NOMO-1 treated with dmso at 0.1 percent for 144 hours (cell line): ENCODE data around the gene NSD2.

Experiments used
- DNase-seq: peaks from one replicate; lab custom pipeline; 2025; ENCODE audit not compliant: unreplicated experiment; lab: John Stamatoyannopoulos, UW

The NSD2 gene

DNA sequence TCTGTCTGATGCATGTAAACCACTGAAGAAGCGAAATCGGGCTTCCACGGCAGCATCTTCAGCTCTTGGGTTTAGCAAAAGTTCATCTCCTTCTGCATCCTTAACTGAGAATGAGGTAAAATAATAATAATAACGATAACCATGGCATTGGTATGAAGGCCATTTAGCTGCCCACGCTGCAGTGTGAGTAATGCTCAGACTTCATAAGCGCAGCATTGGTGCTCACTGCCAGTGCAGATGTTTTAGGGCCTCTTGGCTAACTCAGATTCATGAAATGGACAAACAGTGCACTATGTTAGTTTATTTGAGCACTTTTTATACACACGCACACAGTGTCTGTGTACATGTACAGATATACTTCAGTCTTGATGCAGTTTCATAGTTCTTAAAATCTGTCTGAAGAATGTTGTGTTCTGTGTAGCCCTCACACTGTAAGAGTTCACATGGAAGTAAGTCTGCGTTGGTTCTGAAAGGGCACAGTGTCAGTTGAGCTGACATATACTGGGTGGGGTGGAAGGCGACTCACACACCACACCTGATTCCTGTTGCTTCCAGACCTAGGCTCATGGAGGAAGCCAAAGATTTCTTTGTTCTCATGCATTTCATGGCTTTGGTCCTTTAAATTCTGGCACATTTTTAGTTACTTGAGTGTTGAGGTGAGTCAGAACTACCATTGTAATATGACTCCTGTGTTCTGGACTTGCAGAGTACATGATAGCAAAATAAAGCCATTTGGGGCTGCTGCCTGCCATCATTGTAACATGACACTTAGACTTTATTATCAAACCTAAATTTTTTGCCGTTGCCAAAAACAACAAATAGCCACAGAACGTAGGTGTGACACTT, 68.7 kb downstream of the NSD2 start:
- DNase-seq = no peak

DNA sequence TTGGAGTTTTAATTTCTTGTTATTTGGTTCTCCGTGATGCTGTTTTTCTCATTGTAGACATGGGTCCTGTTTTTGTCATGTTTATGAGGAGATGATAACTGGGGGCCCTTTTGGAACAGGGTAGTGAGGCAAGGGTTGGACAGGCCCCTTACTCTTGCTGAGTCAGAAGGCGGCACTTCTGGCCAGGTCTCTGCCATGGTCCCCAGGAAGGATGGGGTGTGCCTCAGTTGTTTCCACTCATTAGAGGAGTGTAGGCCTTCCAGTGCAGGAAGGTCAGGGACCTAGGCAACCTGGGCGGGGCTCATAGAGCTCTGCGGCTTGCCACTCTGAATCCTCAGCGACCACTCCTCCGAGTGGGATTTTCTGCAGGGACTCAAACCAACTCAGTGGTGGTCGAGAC, 69.4 kb downstream of the NSD2 start:
- no peak for DNase-seq

GRCh38 chr4:1943928-1944327, 72.7 kb downstream of the NSD2 start:
- no peak for DNase-seq

GRCh38 chr4:1945124-1945895, 74.1 kb downstream of the NSD2 start:
- no peak for DNase-seq

DNA sequence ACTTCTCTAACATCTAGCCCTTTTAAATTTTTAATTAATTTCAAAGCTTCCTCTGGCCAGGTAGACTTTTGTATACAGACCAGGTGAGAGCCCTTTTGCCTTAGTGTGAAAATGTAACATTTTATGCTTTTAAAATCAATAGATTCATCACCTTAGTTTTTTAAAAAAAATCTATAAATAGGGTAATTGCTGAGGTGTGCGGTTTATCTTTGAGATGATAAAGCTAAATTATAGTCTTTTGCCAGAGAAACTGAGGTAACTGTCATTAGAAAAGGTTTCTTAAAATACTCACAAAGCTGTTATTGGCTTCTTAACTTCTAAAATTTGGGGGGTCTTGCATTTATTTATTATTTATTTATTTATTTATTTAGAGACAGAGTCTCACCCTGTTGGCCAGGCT, 74.7 kb downstream of the NSD2 start:
- no peak for DNase-seq

DNA sequence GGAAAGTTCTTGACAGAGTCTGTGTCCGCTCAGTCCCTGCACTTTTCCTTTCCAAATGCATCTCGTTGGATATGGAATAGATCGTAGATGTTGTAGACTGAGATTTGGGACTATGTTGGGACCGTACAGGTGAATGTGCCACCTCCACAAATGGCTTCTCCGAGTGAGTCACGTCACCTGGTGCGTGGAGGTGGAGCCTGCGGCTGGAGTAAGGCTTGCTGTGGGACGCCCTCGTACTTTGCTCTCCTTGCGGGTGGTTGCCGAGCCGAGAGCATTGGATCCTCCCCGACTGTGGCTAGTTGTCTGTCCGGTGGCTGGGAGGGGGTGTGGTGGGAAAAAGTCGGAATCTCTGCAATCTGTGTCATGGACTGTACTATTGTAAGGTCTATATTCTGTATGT, 77.0 kb downstream of the NSD2 start:
- no peak for DNase-seq

DNA sequence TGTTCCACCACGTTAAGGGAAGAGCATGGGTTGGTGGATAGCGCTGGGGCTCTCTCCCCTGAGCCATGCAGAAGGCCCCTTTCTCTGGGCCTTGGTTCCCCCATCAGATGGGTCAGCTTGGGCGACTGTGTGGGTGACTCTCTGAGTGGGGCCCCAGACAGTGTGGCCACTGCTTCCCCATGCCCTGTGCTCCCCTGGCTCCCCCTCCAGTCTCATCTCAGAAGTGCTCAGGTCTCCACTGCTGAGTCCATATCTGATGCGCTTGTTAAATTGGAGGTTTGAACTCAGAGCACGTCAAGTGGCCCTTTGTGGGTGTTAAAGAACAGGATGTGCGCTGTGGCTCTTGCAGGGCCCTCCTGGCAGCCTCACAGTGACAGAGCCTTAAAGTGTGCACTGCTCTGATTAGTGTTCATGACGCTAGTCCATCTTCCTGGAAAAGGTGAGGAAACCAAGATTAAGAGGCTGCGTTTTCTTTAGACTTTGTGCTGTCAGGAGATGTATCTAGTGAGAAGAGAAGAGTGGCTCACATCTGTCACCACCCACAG, 77.8 kb downstream of the NSD2 start:
- DNase-seq = no peak

GRCh38 chr4:1950369-1950768, 79.2 kb downstream of the NSD2 start:
- no peak for DNase-seq

DNA sequence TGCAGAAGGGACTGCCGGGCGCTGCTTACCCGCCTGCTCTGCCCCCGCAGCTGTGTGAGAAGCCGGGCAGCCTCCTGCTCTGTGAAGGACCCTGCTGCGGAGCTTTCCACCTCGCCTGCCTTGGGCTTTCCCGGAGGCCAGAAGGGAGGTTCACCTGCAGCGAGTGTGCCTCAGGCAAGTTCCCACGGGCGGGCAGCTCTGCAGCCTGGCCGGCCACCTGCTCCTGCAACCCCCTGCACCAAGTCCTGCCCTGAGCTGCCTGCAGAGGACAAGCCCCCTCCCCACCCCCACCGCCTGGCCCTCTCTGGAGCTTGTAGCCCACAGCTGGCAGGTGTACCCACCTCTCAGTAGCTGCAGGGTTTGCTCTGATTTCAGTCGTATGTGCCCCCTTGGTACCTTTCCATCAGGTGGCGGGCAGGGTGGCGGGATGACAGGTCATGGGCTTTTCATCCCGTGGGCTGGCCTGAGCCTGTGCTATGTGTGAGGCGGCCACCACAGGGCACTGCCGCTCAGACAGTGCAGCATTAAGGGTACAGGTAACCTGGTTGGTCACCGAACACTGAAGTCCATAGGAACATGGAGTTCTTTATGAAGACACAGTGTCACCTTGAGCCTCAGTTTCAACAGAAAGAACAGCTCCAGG, 81.0 kb downstream of the NSD2 start:
- no peak for DNase-seq

- no peak for DNase-seq
These were observed 81.5 kb downstream of the NSD2 start for GRCh38 chr4:1952719-1953118.

DNA sequence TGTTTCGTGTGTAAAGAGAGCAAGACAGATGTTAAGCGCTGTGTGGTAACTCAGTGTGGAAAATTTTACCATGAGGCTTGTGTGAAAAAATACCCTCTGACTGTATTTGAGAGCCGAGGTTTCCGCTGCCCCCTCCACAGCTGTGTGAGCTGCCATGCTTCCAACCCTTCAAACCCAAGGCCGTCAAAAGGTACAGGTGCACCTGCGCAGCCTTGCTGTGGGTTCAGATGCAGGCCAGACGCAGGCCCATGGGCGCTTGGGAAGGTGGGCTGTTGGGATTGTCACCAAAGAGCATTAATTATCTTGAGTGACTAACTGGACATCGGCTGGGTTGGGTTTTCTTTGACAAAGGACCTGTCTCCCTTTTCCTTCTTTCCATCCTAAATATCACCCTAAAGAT, 82.1 kb downstream of the NSD2 start:
- no peak for DNase-seq

- DNase-seq = no peak
These were observed 85.4 kb downstream of the NSD2 start for GRCh38 chr4:1956631-1957030.

GRCh38 chr4:1958276-1959103, 87.3 kb downstream of the NSD2 start:
- DNase-seq = no peak

DNA sequence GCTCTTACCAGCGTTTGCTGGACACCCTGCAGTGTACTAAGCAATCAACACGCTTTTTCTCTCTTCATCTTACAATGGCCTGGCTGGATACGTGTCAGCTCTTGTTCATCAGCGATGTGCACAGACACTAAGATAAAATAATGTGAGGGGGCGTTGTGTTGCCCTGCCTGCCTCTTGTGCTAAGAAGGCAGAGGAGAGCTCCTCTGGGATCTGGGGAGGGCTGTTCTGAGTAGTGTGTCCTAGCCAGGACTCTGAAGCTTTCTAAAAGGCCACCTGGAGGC, 87.9 kb downstream of the NSD2 start:
- no peak for DNase-seq

- DNase-seq = no peak
These were observed 89.1 kb downstream of the NSD2 start for GRCh38 chr4:1960170-1960825.

- DNase-seq = no peak
These were observed 89.8 kb downstream of the NSD2 start for GRCh38 chr4:1961038-1961437.

DNA sequence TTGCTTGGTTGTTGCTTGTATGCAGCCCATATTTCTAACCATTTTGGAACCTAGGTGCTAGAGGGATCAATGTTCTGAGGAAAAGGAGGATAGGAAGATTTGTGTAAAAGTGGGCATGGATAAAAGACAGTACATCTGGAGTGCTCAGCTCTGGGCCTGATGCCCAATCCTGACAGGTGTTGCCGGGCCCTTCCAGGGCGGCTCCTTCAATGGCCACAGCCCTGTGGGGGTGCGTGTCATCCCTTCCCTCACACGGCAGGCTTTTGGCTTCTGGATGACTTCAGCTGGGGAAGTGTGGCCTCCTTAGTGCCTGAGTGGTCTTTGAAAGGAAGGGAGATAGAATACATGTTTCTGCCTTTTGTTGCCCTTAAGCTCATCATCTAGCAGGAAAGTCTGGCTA, 90.4 kb downstream of the NSD2 start:
- no peak for DNase-seq

GRCh38 chr4:1962980-1963379, 91.8 kb downstream of the NSD2 start:
- no peak for DNase-seq

DNA sequence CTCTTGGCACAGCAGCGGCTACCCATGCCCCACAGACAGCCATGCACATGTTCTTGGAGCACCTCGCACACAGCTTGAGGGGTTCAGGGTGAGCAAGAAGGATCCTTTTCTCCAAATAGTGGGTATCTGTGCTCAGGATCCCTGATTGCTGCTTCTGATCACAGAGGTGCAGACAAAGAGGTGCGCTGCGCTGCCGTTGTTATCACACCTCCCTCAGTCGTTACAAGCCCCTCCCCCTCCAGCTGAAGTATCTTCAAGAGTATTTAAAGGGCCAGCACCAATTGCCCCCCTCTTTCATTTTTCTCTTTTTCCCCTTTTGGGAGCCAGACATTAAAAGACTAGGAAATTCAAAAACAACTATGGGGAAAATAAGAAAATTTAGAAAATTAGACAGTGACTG, 93.2 kb downstream of the NSD2 start:
- DNase-seq = no peak

DNA sequence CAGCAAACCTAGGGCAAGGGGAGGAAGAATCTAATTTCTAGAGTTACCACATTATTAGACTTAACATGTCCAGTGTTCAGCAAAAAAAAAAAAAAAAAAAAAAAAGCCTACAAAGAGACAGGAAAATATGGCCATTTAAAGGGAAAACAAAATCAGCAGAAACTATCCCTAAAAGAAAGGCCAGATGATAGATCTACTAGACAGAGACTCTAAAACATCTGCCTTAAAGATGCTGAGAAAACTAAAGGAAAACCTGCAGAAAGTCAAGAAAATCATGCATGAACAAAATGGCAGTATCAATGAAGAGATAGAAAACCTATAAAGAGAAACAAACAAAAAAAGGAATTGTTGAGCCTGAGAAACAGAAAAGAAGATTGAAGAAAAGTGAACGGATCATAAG, 93.8 kb downstream of the NSD2 start:
- no peak for DNase-seq
